ENCODE results near the gene IQUB.

- TF ChIP-seq CTCF (IDR thresholded peaks at IDR 0.05) = no peak
- TF ChIP-seq POLR2A (IDR thresholded peaks at IDR 0.05) = no peak
Observed at GRCh38 chr7:123480107-123480506, 54.3 kb downstream of the IQUB start.

Data from Peyer's patch (tissue), 4 donors.